ENCODE measurements around the gene RBM18.

The RBM18 gene

DNA sequence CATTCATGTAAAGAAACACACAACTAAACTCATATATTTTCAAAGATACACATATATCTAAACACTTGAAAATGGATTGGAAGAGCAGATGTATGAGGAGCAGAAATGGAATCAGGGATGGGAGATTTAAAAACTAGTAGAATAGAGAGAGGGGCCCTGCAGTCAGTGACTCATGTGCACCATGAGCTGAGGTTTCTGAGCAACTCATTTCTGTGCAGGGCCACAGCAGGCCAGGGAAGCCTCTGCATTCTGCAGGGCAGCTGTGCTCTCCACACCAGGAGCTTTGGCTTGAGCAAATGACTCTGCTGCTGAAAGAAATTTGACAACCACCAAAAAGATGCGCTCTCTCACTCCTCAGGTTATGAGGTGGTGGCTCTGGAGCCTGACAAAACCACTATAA lies 63.0 kb downstream of the RBM18 start:
- no peak for DNase-seq

DNA sequence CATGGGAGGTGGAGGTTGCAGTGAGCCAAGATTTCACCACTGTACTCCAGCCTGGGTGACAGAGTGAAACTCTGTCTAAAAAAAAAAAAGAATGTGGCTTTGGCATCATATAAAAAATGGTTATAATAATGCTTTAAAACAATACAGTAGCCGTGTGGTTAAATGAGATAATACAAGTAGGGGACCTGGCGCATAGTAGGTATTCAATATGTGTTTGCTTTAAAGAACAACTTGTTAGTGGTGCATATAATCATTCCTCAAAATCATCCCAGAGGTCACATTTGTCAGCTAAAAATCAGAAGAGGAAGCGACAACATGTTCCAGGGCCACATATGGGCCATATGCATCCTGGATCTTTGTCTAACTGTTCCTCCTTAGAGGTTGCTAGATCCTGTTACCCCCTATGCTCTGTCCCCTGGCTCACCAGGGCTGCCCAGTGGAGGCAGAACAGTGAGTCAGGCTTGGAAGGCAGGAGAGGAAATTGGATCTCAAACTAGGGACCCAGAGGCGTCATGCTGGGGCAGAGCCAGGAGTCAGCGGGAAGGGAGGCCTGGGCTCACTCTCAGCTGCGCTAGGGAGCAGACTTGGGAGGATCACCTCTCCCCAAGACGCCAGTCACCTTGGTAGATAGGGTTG lies 63.6 kb downstream of the RBM18 start:
- no peak for DNase-seq

GRCh38 chr9:122197882-122198281 lies 66.8 kb downstream of the RBM18 start:
- no peak for DNase-seq

DNA sequence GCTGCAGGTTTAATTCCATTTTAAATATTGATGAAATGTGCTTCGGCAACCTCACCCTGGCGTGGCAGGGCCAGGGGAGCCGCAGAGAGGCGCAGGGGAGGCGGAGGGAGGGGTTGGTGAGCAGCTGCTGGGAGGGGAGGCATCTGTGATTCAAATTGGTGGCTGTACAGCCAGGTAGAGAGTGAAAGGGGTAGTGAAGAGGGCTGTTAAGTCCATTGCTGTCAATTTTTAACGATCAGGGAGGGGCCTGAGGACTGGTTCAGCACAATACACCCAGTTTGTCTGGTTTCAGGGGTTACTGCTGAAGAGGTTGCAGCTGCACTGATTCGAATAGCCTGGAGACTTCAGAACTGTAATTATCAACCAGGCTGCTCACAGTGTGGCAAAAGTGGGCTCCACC lies 67.2 kb downstream of the RBM18 start:
- no peak for DNase-seq

DNA sequence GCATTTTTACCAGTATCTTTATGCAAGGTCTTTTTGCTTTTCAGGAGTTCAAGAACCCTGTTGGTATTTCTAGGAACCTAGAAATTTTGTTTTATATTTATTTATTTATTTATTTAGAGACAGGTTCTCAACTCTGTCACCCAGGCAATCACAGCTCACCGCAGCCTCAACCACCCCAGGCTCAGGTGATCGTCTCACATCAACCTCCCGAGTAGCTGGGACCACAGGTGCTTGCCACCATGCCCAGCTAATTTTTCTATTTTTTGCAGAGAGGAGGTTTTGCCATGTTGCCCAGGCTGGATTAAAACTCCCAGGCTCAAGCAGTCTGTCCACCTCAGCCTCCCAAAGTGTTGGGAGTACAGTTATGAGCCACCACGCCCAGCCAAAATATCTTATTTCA lies 68.8 kb downstream of the RBM18 start:
- no peak for DNase-seq

- no peak for DNase-seq
These were observed 71.0 kb downstream of the RBM18 start for GRCh38 chr9:122193651-122194050.

DNA sequence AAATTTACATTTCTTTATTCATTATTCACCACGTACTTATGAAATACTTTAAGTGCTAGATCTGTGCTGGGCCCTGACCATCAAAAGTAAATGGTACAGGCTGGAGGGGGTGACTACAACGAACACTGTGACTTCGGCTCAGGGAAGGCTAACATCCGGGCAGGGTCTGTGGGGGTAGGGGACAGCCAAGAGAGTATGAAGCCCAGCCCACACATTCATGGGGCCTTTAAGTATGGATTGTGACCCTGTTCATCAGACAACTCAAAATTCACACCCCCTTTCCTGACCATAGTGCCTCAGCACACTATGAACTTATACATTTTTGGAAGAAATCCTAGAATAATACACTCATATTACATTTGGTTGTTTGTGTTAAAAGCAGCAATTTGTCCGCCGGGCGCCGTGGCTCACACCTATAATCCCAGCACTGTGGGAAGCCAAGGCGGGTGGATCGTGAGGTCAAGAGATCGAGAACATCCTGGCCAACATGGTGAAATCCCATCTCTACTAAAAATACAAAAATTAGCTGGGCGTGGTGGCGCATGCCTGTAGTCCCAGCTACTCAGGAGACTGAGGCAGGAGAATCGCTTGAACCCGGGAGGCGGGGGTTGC lies 71.6 kb downstream of the RBM18 start:
- no peak for DNase-seq

DNA sequence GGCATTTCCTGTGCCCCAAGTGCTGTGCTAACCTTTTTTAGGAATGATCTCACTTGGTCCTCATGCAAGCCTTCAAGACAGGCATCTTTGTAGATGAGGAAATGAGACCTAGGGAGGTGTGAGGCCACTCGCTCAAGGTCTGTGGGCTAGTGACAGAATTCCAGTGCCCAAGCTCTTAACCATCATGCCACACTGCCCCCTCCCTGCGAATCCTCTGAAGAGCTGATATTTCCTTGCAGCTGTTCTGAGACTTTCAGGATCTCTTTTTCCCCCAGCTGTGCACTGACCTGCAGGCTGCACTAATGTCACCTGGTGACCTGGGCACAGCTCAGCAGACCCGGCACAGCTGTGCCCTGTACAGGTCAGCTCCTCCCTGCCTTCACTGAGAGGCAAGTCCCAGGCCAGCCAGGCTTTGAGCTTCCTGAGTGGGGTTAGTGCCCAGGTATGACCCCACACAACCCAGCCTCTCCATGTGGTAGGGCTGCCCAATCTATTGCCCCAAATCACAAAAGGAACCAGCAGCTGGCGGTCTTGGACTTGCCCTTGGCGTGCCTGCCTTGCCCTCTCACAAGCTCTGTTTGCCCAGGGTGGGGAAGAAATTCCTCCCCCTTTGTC lies 72.3 kb downstream of the RBM18 start:
- no peak for DNase-seq

- DNase-seq = no peak
These were observed 73.1 kb downstream of the RBM18 start for GRCh38 chr9:122191584-122191983.

GRCh38 chr9:122190597-122191381 lies 73.9 kb downstream of the RBM18 start:
- DNase-seq = no peak

DNA sequence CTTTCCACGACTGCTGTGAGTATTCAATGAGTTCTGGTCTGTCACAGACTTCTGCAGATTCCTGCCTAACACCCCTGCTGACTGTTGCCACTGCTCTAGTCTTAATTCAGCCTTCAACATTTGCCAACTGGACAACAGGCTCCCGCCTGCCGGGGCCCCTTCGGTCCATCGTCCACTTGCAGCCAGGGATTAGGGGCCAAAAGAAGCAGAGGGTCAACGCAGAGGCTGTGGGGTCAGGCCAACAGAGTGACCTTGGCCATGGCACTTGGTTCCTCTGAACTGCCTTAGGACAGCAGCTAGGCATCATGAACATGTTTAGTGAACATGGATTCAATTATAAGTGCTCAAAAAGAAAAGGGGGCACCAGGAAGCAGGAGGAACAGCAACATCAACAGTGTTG lies 76.3 kb downstream of the RBM18 start:
- DNase-seq = no peak
